Stomach (tissue), 9 donors: ENCODE results near the gene P2RY11. TPM values are rescaled to one million over a fixed set of nuclear protein-coding genes. Genes with fewer than 3 reads are reported as not detected.

Experiments
- DNase-seq, 2 donors: peaks; one replicate each; pipeline versions ENCODE4 v3.0.0 to v3.0.0-alpha.2; 2013 to 2019
- H3K27ac ChIP-seq, 5 donors: fragments of 200-600 bp in 4 of 5; sonication (generic) in 4 of 5; one replicate each; pipeline ENCODE4 v1.5.1; 2013 to 2019; ENCODE audit warnings: mild to moderate bottlenecking in 1 of 5, moderate library complexity in 1 of 5
- H3K27me3 ChIP-seq, 3 donors: fragments of 200-600 bp; sonication (generic); one replicate each; pipeline ENCODE4 v1.5.1; 2017 to 2019; ENCODE audit warnings: mixed run types in 1 of 3
- H3K36me3 ChIP-seq, 4 donors: fragments of 200-600 bp; sonication (generic); 1 replicate in 3 of 4; 2 replicates in 1 of 4; pipeline ENCODE4 v1.5.1; 2016 to 2019
- H3K4me1 ChIP-seq, 4 donors: fragments of 200-600 bp; sonication (generic); one replicate each; pipeline ENCODE4 v1.5.1; 2016 to 2019
- H3K4me3 ChIP-seq, 4 donors: fragments of 200-600 bp; sonication (generic) in 3 of 4; one replicate each; pipeline ENCODE4 v1.5.1; 2016 to 2019; ENCODE audit warnings: mild to moderate bottlenecking in 1 of 4
- H3K9me3 ChIP-seq, 4 donors: fragments of 200-600 bp; sonication (generic); one replicate each; pipeline ENCODE4 v1.5.1; 2016 to 2019
- EP300 ChIP-seq: sonication (generic); formaldehyde crosslinking; IDR thresholded peaks from one replicate; pipeline ENCODE4 v1.6.1; 2017; ENCODE audit warnings: antibody characterized with exemption
- POLR2A ChIP-seq, 4 donors: fragments of 450-650 bp; IDR thresholded peaks; one replicate each; pipeline ENCODE4 v1.6.1; 2016; ENCODE audit warnings: antibody characterized with exemption in 4 of 4, control low read depth in 2 of 4, mild to moderate bottlenecking in 1 of 4, moderate library complexity in 1 of 4
- POLR2AphosphoS5 ChIP-seq, 3 donors: sonication (generic); formaldehyde crosslinking; IDR thresholded peaks; one replicate each; pipeline ENCODE4 v1.6.1; 2016; ENCODE audit warnings: antibody characterized with exemption in 3 of 3
- WGBS, 5 donors: extraction: QIAGEN DNeasy Blood & Tissue Kit in 3 of 5; methylation state at CpG; one replicate each; pipeline versions ENCODE4 v1.1.5 to v1.1.7; 2013 to 2018; 5-methylcytosine and 5-hydroxymethylcytosine counted together
- intact Hi-C: fragments of 100-400 bp; cut with DNase I; formaldehyde crosslinking; loops from one replicate; pipeline ENCODE4 v1.15.1; 2023; ENCODE audit warnings: low total_unique reads
- polyA plus RNA-seq, 3 donors: library from polyadenylated mRNA; stranded (reverse); fragments of 200-250 nt; gene quantifications; one replicate each; pipeline ENCODE4 v1.2.3, GENCODE V29; 2013
- total RNA-seq, 5 donors: library from RNA; depleted of rRNA; stranded (reverse); fragments of >200 nt; gene quantifications; one replicate each; pipeline versions ENCODE4 v1.1.0 to v1.2.3, GENCODE V29; 2014 to 2016
- TF ChIP-seq, protein P1 (sequence below), 7 experiments: fragments of 450-650 bp in 4 of 7; fragments of 200-600 bp in 3 of 7; sonication (generic) in 3 of 7; IDR thresholded peaks; one replicate each; pipeline ENCODE4 v1.5.1; 2016 to 2019; ENCODE audit warnings: antibody characterized with exemption in 7 of 7, control low read depth in 2 of 7, mild to moderate bottlenecking in 1 of 7
- donor health status: healthy with polysubstance abuse.
- donor health status: Bipolar disorder and iron deficiency.
- donor health status: healthy.

P2RY11 gene
- total and polyA plus RNA-seq, 8 donors: 1.8 to 24.8 (median 5.0) TPM

GRCh38 chr19:10086591-10087192, 24.8 kb upstream of the P2RY11 start:
- H3K27me3 ChIP-seq: no peaks in the 10 kb centered on the region
- WGBS, 5 donors: 4 to 11% (median 7%) methylated on average over 30 to 43 of the region's 43 CpGs
- peaks cover 8 to 32% (median 29%) of the 10 kb centered on the region in 4 donors for H3K36me3 ChIP-seq
- peak overlapping the region; percentile 89 to 95 (median 92) for H3K27ac ChIP-seq
- no peaks in the 10 kb centered on the region for H3K9me3 ChIP-seq
- peak overlapping the region; percentile 94 to 99 (median 96) for H3K4me3 ChIP-seq
- DNase-seq: peak in 1 of 2 donors; percentile 67
- intact Hi-C loops: no loop called here
- TF ChIP-seq POLR2AphosphoS5 (IDR thresholded peaks at IDR 0.05): no peak
- TF ChIP-seq POLR2A (IDR thresholded peaks at IDR 0.05): no peak
- TF ChIP-seq, protein P1, sequence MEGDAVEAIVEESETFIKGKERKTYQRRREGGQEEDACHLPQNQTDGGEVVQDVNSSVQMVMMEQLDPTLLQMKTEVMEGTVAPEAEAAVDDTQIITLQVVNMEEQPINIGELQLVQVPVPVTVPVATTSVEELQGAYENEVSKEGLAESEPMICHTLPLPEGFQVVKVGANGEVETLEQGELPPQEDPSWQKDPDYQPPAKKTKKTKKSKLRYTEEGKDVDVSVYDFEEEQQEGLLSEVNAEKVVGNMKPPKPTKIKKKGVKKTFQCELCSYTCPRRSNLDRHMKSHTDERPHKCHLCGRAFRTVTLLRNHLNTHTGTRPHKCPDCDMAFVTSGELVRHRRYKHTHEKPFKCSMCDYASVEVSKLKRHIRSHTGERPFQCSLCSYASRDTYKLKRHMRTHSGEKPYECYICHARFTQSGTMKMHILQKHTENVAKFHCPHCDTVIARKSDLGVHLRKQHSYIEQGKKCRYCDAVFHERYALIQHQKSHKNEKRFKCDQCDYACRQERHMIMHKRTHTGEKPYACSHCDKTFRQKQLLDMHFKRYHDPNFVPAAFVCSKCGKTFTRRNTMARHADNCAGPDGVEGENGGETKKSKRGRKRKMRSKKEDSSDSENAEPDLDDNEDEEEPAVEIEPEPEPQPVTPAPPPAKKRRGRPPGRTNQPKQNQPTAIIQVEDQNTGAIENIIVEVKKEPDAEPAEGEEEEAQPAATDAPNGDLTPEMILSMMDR (IDR thresholded peaks at IDR 0.05): no peak
- no peak for TF ChIP-seq EP300
- H3K4me1 ChIP-seq: peaks cover 0 to 18% (median 16%) of the 10 kb centered on the region in 4 donors

- intact Hi-C loops: no loop called here
- no peaks in the 10 kb centered on the region for H3K9me3 ChIP-seq
- H3K4me3 ChIP-seq: peak overlapping the region; percentile 94 to 99 (median 96)
- H3K36me3 ChIP-seq: peaks cover 12 to 40% (median 37%) of the 10 kb centered on the region in 4 donors
- peaks cover 0 to 21% (median 17%) of the 10 kb centered on the region in 4 donors for H3K4me1 ChIP-seq
- peak overlapping the region; percentile 89 to 95 (median 92) for H3K27ac ChIP-seq
- DNase-seq: no peak
- 87 to 89% (median 88%) methylated on average over 15 to 18 of the region's 18 CpGs for WGBS, 5 donors
- H3K27me3 ChIP-seq: no peaks in the 10 kb centered on the region
- TF ChIP-seq, protein P1 (IDR thresholded peaks at IDR 0.05): no peak
- no peak for TF ChIP-seq EP300
These were observed 24.0 kb upstream of the P2RY11 start for GRCh38 chr19:10087296-10088061.

GRCh38 chr19:10088949-10089554, 22.4 kb upstream of the P2RY11 start:
- 90 to 94% (median 91%) methylated on average over 6 of the region's 6 CpGs for WGBS, 5 donors

More at GRCh38 chr19:10088949-10089554, 22.4 kb upstream of the P2RY11 start:
- no peak overlapping the region for H3K4me3 ChIP-seq
- no peaks in the 10 kb centered on the region for H3K27me3 ChIP-seq
- intact Hi-C loops: no loop called here
- DNase-seq: no peak
- TF ChIP-seq POLR2AphosphoS5 (IDR thresholded peaks at IDR 0.05): no peak
- TF ChIP-seq, protein P1 (IDR thresholded peaks at IDR 0.05): no peak
- TF ChIP-seq POLR2A (IDR thresholded peaks at IDR 0.05): no peak
- TF ChIP-seq EP300: no peak
- no peaks in the 10 kb centered on the region for H3K9me3 ChIP-seq
- H3K4me1 ChIP-seq: peaks cover 0 to 21% (median 17%) of the 10 kb centered on the region in 4 donors
- no peak overlapping the region for H3K27ac ChIP-seq
- H3K36me3 ChIP-seq: peaks cover 12 to 52% (median 49%) of the 10 kb centered on the region in 4 donors
